Measurements from ENCODE around the gene ACACB.

- no peak for TF ChIP-seq POLR2A (IDR thresholded peaks at IDR 0.05)
- TF ChIP-seq CTCF (IDR thresholded peaks at IDR 0.05): no peak
- no peak for TF ChIP-seq EP300 (IDR thresholded peaks at IDR 0.05)
These were observed 46.8 kb upstream of the ACACB start for GRCh38 chr12:109069307-109070271.

Data from tibial nerve (tissue), 4 donors.